Measurements from ENCODE around the gene TIAL1. TPM values are rescaled to one million over a fixed set of nuclear protein-coding genes. Genes with fewer than 3 reads are reported as not detected.

TIAL1 gene
- total and polyA plus RNA-seq, 2 of the 13 experiments (the other 11 are each of a cell fraction or from before 2014, with no cell fraction given) = 31.5 to 148 TPM

DNA sequence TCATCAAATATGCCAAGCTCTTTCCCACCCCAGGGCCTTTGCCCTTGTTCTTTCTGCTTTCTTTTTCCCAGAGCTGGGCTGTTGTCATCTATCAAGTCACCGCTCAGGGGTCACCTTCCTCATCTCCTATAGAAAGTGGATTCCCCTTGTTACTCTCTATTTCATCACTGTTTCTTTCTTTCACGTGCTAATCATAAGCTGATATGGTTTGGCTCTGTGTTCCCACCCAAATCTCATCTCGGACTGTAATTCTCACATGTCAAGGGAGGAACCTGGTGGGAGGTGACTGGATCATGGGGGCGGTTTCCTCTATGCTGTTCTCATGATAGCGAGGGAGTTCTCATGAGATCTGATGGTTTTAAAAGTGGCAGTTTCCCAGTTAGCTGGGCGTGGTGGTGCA lies 17.0 kb upstream of the TIAL1 start (continued):
- TF ChIP-seq, protein P1, sequence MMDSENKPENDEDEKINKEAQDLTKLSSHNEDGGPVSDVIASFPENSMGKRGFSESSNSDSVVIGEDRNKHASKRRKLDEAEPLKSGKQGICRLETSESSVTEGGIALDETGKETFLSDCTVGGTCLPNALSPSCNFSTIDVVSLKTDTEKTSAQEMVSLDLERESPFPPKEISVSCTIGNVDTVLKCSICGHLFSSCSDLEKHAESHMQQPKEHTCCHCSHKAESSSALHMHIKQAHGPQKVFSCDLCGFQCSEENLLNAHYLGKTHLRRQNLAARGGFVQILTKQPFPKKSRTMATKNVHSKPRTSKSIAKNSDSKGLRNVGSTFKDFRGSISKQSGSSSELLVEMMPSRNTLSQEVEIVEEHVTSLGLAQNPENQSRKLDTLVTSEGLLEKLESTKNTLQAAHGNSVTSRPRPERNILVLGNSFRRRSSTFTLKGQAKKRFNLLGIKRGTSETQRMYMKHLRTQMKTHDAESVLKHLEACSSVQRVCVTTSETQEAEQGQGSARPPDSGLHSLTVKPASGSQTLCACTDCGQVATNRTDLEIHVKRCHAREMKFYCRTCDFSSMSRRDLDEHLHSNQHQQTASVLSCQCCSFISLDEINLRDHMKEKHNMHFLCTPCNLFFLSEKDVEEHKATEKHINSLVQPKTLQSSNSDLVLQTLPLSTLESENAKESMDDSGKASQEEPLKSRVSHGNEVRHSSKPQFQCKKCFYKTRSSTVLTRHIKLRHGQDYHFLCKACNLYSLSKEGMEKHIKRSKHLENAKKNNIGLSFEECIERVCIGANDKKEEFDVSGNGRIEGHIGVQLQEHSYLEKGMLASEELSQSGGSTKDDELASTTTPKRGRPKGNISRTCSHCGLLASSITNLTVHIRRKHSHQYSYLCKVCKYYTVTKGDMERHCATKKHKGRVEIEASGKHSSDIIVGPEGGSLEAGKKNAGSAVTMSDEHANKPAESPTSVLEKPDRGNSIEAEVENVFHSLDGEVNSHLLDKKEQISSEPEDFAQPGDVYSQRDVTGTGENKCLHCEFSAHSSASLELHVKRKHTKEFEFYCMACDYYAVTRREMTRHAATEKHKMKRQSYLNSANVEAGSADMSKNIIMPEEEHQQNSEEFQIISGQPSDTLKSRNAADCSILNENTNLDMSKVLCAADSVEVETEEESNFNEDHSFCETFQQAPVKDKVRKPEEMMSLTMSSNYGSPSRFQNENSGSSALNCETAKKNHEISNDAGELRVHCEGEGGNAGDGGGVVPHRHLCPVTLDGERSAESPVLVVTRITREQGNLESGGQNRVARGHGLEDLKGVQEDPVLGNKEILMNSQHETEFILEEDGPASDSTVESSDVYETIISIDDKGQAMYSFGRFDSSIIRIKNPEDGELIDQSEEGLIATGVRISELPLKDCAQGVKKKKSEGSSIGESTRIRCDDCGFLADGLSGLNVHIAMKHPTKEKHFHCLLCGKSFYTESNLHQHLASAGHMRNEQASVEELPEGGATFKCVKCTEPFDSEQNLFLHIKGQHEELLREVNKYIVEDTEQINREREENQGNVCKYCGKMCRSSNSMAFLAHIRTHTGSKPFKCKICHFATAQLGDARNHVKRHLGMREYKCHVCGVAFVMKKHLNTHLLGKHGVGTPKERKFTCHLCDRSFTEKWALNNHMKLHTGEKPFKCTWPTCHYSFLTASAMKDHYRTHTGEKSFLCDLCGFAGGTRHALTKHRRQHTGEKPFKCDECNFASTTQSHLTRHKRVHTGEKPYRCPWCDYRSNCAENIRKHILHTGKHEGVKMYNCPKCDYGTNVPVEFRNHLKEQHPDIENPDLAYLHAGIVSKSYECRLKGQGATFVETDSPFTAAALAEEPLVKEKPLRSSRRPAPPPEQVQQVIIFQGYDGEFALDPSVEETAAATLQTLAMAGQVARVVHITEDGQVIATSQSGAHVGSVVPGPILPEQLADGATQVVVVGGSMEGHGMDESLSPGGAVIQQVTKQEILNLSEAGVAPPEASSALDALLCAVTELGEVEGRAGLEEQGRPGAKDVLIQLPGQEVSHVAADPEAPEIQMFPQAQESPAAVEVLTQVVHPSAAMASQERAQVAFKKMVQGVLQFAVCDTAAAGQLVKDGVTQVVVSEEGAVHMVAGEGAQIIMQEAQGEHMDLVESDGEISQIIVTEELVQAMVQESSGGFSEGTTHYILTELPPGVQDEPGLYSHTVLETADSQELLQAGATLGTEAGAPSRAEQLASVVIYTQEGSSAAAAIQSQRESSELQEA (CRISPR knock-in tag; IDR thresholded peaks at IDR 0.05; ENCODE audit: not compliant biosample characterization) = no peak
- TF ChIP-seq, protein P2, sequence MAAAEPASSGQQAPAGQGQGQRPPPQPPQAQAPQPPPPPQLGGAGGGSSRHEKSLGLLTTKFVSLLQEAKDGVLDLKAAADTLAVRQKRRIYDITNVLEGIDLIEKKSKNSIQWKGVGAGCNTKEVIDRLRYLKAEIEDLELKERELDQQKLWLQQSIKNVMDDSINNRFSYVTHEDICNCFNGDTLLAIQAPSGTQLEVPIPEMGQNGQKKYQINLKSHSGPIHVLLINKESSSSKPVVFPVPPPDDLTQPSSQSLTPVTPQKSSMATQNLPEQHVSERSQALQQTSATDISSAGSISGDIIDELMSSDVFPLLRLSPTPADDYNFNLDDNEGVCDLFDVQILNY (CRISPR knock-in tag; conservative IDR thresholded peaks at IDR 0.05) = no peak
- TF ChIP-seq, protein P3, sequence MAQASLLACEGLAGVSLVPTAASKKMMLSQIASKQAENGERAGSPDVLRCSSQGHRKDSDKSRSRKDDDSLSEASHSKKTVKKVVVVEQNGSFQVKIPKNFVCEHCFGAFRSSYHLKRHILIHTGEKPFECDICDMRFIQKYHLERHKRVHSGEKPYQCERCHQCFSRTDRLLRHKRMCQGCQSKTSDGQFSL (CRISPR knock-in tag; IDR thresholded peaks at IDR 0.05) = no peak

Measured in HepG2 (cell line).